ENCODE data around the gene ZSWIM2. TPM values are rescaled to one million over a fixed set of nuclear protein-coding genes. Genes with fewer than 3 reads are reported as not detected.

ZSWIM2 gene
- total and polyA plus RNA-seq, 2 of the 4 experiments (the other 2 are of a cell fraction) = 0.09 TPM; not detected in 1

DNA sequence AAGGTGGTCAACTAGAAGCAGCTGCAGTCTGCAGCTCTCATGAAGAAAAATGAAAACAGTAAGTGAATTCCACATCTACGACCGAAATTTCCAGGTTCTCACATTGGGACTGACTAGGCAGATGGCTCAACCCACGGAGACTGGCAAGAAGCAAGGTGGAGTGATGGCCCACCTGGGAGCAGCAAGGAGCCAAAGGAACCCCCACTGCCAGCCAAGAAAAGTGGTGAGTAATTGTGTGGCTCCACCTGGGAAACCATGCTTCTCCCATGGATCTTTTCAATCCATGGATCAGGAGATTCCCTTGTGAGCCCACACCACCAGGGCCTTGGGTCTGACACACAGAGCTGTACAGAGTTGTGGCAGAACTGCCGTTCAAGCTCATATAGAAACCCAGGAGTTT is 64.0 kb downstream of the ZSWIM2 start:
- WGBS, 2 experiments (ENCODE audit: extremely low coverage in 2 of 2, insufficient read length in 1 of 2) = 100% methylated on average over 2 of the region's 4 CpGs; no CpG with 5 or more reads in 1 of the 2 experiments
- no peak for ATAC-seq (ENCODE audit: low read depth)

More for the DNA sequence above, 64.0 kb downstream of the ZSWIM2 start:
- H4K20me1 ChIP-seq (ENCODE audit: insufficient read depth, low read length) = no peaks in the 10 kb centered on the region
- H2BK20ac ChIP-seq (ENCODE audit: low read depth, low read length) = no peak overlapping the region
- H2BK5ac ChIP-seq (ENCODE audit: low read depth, low read length, poor library complexity, severe bottlenecking) = no peak overlapping the region
- no peaks in the 10 kb centered on the region for H3K36me3 ChIP-seq (ENCODE audit: control insufficient read depth, insufficient read depth, low read length)
- no peak overlapping the region for H3K4me3 ChIP-seq (ENCODE audit: insufficient read depth, low read depth, low read length)
- no peak overlapping the region for H3K27ac ChIP-seq (ENCODE audit: insufficient read depth, low read length)
- H3K79me1 ChIP-seq (ENCODE audit: low read depth in 1 of 2, low read length in 2 of 2) = no peaks in the 10 kb centered on the region
- no peaks in the 10 kb centered on the region for H3K4me1 ChIP-seq (ENCODE audit: control insufficient read depth, insufficient read depth, low read length)
- H3K9me1 ChIP-seq (ENCODE audit: insufficient read depth, low read length) = no peaks in the 10 kb centered on the region
- no peaks in the 10 kb centered on the region for H3K9me3 ChIP-seq (ENCODE audit: control insufficient read depth, insufficient read depth, low read length)
- CTCF ChIA-PET = interaction anchor here (0.7 kb wide), 1 partner anchor 215 kb away, joined by 3 read pairs; no protein-coding TSS in a partner anchor
- dilution Hi-C loops (cut with HindIII; ENCODE audit: low sequenced_read_pairs, unreplicated experiment) (no loop called here), intact Hi-C loops (cut with micrococcal nuclease) (no loop called here), in situ Hi-C loops (cut with MboI; ENCODE audit: low sequenced_read_pairs) (no loop called here)
- H3K27me3 ChIP-seq (ENCODE audit: control insufficient read depth, insufficient read depth, low read length) = no peaks in the 10 kb centered on the region
- BruUV-seq (replicated peaks) = no TSS peak
- H4K5ac ChIP-seq (ENCODE audit: low read depth, low read length) = no peak overlapping the region
- POLR2A ChIA-PET (ENCODE audit: unreplicated experiment) = no interaction called here
- TF ChIP-seq MXI1 (IDR thresholded peaks at IDR 0.05; ENCODE audit: borderline replicate concordance, low read depth, low read length) (no peak), SMC3 (IDR thresholded peaks at IDR 0.05; ENCODE audit: low read depth, low read length) (no peak), RAD21 (IDR thresholded peaks at IDR 0.05; ENCODE audit: low read length) (no peak)
- TF ChIP-seq, protein P1, sequence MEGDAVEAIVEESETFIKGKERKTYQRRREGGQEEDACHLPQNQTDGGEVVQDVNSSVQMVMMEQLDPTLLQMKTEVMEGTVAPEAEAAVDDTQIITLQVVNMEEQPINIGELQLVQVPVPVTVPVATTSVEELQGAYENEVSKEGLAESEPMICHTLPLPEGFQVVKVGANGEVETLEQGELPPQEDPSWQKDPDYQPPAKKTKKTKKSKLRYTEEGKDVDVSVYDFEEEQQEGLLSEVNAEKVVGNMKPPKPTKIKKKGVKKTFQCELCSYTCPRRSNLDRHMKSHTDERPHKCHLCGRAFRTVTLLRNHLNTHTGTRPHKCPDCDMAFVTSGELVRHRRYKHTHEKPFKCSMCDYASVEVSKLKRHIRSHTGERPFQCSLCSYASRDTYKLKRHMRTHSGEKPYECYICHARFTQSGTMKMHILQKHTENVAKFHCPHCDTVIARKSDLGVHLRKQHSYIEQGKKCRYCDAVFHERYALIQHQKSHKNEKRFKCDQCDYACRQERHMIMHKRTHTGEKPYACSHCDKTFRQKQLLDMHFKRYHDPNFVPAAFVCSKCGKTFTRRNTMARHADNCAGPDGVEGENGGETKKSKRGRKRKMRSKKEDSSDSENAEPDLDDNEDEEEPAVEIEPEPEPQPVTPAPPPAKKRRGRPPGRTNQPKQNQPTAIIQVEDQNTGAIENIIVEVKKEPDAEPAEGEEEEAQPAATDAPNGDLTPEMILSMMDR (conservative IDR thresholded peaks at IDR 0.05; ENCODE audit: low read depth, low read length) = no peak
- H2AFZ ChIP-seq (replicated peaks; ENCODE audit: low read length, poor library complexity) = no peak overlapping the region
- H3K9ac ChIP-seq (ENCODE audit: low read depth, low read length) = no peak overlapping the region
- no peak overlapping the region for H3K18ac ChIP-seq (ENCODE audit: low read depth, low read length)
- no peak overlapping the region for H3K14ac ChIP-seq (replicated peaks; ENCODE audit: low read depth, low read length)
- H3K4me2 ChIP-seq (ENCODE audit: low read depth, low read length) = no peak overlapping the region
- H3K56ac ChIP-seq (ENCODE audit: extremely low read depth, insufficient read depth, low read length) = no peak overlapping the region
- no peak overlapping the region for H3K23ac ChIP-seq (ENCODE audit: low read depth, low read length)
- H2AK9ac ChIP-seq (replicated peaks; ENCODE audit: low read depth, low read length, poor library complexity) = no peak overlapping the region
- H4K8ac ChIP-seq (ENCODE audit: low read depth in 2 of 2, low read length in 2 of 2) = no peak overlapping the region
- no peak overlapping the region for H2AK5ac ChIP-seq (ENCODE audit: low read depth, low read length)
- H4K91ac ChIP-seq (ENCODE audit: insufficient read depth, low read depth, low read length) = no peak overlapping the region
- no peak overlapping the region for H2BK15ac ChIP-seq (ENCODE audit: low read depth, low read length)
- no peak overlapping the region for H3K4ac ChIP-seq (ENCODE audit: low read depth, low read length)
- no peak for DNase-seq
- H2BK120ac ChIP-seq (ENCODE audit: low read depth, low read length) = no peak overlapping the region
